ENCODE results near the gene ISCA2.

The ISCA2 gene

GRCh38 chr14:74507085-74507484 is 13.5 kb downstream of the ISCA2 start:
- no peak for TF ChIP-seq CTCF (IDR thresholded peaks at IDR 0.05; ENCODE audit: control insufficient read depth, extremely low read depth, insufficient read depth)
- DNase-seq (ENCODE audit: low read depth): no peak
- H3K4me3 ChIP-seq (ENCODE audit: low read depth, low read length): no peak overlapping the region

GRCh38 chr14:74507840-74508239 is 14.3 kb downstream of the ISCA2 start:
- DNase-seq (ENCODE audit: low read depth): no peak
- H3K4me3 ChIP-seq (ENCODE audit: low read depth, low read length): no peak overlapping the region
- TF ChIP-seq CTCF (IDR thresholded peaks at IDR 0.05; ENCODE audit: control insufficient read depth, extremely low read depth, insufficient read depth): no peak

- DNase-seq (ENCODE audit: low read depth): no peak
- peak; percentile 46 for TF ChIP-seq CTCF (IDR thresholded peaks at IDR 0.05; ENCODE audit: control insufficient read depth, extremely low read depth, insufficient read depth)
- H3K4me3 ChIP-seq (ENCODE audit: low read depth, low read length): no peak overlapping the region
Observed at GRCh38 chr14:74508292-74508731, 14.7 kb downstream of the ISCA2 start.

DNA sequence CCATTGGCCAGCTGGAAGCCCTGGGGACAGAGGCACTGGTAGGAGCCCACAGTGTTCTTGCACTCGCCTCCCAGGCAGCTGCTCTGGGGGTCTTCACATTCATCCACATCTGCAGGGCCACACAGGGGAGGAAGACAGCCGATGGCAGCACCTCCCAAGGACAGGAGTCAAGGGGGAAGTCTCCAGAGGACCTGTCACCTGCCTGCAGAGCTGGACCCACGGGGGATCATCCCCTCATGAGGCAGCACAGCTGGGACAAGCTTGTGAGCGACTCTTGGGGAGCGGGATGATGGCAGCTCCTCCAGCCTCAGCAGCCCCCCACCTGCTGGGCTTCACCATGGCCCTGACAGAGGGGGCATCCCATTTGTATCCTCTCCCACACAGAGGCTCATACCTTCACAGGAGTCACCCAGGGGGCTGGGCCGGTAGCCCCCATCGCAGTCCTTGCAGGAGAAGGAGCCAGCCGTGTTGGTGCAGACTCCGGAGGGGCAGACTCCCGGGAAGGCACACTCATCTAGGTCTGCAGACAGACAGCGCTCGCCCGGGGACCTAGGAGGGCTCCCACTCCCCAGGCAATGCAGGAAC is 15.4 kb downstream of the ISCA2 start:
- no peak overlapping the region for H3K4me3 ChIP-seq (ENCODE audit: low read depth, low read length)
- DNase-seq (ENCODE audit: low read depth): no peak
- no peak for TF ChIP-seq CTCF (IDR thresholded peaks at IDR 0.05; ENCODE audit: control insufficient read depth, extremely low read depth, insufficient read depth)

GRCh38 chr14:74509587-74510222 is 16.1 kb downstream of the ISCA2 start:
- TF ChIP-seq CTCF (IDR thresholded peaks at IDR 0.05; ENCODE audit: control insufficient read depth, extremely low read depth, insufficient read depth): no peak
- no peak overlapping the region for H3K4me3 ChIP-seq (ENCODE audit: low read depth, low read length)
- no peak for DNase-seq (ENCODE audit: low read depth)

DNA sequence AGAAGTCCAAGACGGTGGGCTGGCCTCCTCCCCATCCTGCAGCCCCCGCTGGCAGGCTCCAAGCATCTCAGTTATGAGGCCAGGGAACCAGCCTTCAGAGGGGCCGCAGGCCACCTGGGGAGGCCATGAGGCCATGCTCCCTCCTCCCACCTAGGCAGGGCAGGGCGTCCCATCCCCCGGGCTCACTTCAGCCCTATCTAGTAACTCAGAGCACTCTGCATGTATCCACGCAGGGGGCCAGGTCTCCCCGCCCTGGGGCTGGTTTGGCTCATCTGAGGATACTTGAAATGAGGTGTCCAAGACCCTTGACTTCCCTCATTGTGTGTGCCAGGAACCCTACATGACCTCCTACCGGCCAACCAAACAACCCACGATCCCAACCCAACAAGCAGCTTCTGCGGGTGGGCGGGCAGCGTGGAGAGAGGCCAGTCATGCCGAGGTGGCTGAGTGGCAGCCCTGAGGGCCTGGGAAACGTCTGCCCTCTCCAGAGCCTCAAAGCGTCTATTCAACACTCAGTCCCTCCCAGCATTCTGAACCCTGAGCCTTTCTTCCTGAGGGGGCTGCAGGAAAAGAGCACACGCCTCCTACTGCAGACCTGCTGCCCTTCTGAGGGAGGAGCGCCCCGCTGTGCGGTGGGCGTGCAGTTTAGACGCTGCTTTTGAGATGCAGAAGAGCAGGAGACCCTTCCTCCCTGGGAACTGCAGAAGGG is 16.8 kb downstream of the ISCA2 start:
- H3K4me3 ChIP-seq (ENCODE audit: low read depth, low read length): no peak overlapping the region
- no peak for DNase-seq (ENCODE audit: low read depth)
- TF ChIP-seq CTCF (IDR thresholded peaks at IDR 0.05; ENCODE audit: control insufficient read depth, extremely low read depth, insufficient read depth): no peak

All from LNCaP clone FGC (cell line).